Measurements from ENCODE around the gene NOS3. TPM values are rescaled to one million over a fixed set of nuclear protein-coding genes. Genes with fewer than 3 reads are reported as not detected.

The NOS3 gene
- total and polyA plus RNA-seq, 2 of the 13 experiments (the other 11 are each of a cell fraction or from before 2014, with no cell fraction given) = 3.7 to 7.5 TPM

DNA sequence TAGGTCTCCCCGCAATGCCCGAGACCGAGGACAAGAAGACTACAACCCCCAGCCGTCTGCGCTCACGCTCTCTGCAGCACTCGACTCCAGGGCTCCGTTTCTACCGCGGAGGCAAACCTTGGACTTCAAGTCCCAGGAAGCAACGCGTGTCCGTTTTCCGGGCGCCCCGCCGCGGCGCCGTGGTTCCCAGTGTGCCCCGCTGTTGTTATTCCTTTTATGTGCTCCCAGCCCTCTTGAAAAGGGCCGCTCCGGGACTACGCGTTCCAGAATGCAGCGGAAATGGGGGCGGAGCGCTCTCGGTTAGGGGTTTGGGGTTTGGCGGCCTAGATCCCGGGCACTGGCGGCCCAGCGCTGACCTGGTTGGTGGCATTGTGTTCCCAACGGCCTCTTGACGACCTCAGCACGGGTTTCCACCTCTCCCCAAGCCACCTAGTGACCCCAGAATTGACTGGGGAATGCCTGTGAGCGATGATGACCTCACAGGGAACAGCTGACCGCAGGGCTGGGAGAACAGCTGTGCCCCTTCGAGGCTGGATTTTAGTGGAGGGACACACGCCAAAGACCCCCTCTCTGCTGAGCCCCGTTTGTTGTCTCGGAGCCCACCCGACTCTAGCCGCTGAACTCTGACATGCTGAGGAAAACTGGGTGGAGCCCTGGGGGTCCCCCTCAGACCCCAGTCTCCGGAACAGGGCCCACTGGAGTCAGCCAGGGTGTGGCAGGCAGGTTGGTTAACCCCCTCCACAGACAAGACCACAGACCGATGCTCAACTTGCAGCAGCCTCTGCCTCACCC lies 67.4 kb downstream of the NOS3 start (continued):
- TF ChIP-seq ZBTB7A (CRISPR knock-in tag; IDR thresholded peaks at IDR 0.05) (0 out of 2 replicates have a peak, but pooled peaks have one; percentile 33), TOPORS (CRISPR knock-in tag; IDR thresholded peaks at IDR 0.05) (peak; percentile 32; the same call in 1 of the 2 replicates), SALL2 (CRISPR knock-in tag; IDR thresholded peaks at IDR 0.05) (peak; percentile 83), ZNF34 (CRISPR knock-in tag; IDR thresholded peaks at IDR 0.05; ENCODE audit: borderline replicate concordance) (no peak), POLR2A (IDR thresholded peaks at IDR 0.05; ENCODE audit: insufficient read depth in 1 of 2, low read depth in 2 of 2, low read length in 2 of 2) (peak in 1 of 2 experiments; percentile 76; a peak in 2 of 4 replicates), MXD4 (CRISPR knock-in tag; IDR thresholded peaks at IDR 0.05) (peak; percentile 48; the same call in 1 of the 2 replicates), RBFOX2 (IDR thresholded peaks at IDR 0.05; ENCODE audit: low read depth, low read length) (peak; percentile 67), HCFC1 (IDR thresholded peaks at IDR 0.05; ENCODE audit: low read depth, low read length) (peak; percentile 97), ZNF878 (CRISPR knock-in tag; IDR thresholded peaks at IDR 0.05) (peak; percentile 51), ZZZ3 (CRISPR knock-in tag; IDR thresholded peaks at IDR 0.05; ENCODE audit: borderline replicate concordance) (peak; percentile 43; the same call in 1 of the 2 replicates), ZNF567 (CRISPR knock-in tag; IDR thresholded peaks at IDR 0.05; ENCODE audit: borderline replicate concordance) (0 out of 2 replicates have a peak, but pooled peaks have one; percentile 23), ZNF768 (CRISPR knock-in tag; IDR thresholded peaks at IDR 0.05) (no peak; the same call in 1 of the 2 replicates), ELF4 (CRISPR knock-in tag; IDR thresholded peaks at IDR 0.05; ENCODE audit: borderline replicate concordance) (peak; percentile 41; the same call in 1 of the 2 replicates), ZNF776 (CRISPR knock-in tag; IDR thresholded peaks at IDR 0.05) (peak; percentile 35; the same call in 1 of the 2 replicates), GATA4 (IDR thresholded peaks at IDR 0.05; ENCODE audit: borderline replicate concordance, low read depth) (0 out of 2 replicates have a peak, but pooled peaks have one; percentile 21), ZFY (CRISPR knock-in tag; IDR thresholded peaks at IDR 0.05) (peak; percentile 95), SKI (IDR thresholded peaks at IDR 0.05; ENCODE audit: partially characterized antibody) (peak; percentile 36), SP1 (IDR thresholded peaks at IDR 0.05) (no peak), SP1 (CRISPR knock-in tag; IDR thresholded peaks at IDR 0.05) (peak; percentile 54; the same call in 1 of the 2 replicates), NCOR1 (IDR thresholded peaks at IDR 0.05; ENCODE audit: borderline replicate concordance, low read length) (peak; percentile 56; the same call in 1 of the 2 replicates), SIN3B (IDR thresholded peaks at IDR 0.05; ENCODE audit: low read length) (no peak)
- TF ChIP-seq, protein P1, sequence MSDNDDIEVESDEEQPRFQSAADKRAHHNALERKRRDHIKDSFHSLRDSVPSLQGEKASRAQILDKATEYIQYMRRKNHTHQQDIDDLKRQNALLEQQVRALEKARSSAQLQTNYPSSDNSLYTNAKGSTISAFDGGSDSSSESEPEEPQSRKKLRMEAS (IDR thresholded peaks at IDR 0.05) = peak; percentile 69
- TF ChIP-seq, protein P2, sequence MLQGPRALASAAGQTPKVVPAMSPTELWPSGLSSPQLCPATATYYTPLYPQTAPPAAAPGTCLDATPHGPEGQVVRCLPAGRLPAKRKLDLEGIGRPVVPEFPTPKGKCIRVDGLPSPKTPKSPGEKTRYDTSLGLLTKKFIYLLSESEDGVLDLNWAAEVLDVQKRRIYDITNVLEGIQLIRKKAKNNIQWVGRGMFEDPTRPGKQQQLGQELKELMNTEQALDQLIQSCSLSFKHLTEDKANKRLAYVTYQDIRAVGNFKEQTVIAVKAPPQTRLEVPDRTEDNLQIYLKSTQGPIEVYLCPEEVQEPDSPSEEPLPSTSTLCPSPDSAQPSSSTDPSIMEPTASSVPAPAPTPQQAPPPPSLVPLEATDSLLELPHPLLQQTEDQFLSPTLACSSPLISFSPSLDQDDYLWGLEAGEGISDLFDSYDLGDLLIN (CRISPR knock-in tag; IDR thresholded peaks at IDR 0.05; ENCODE audit: borderline replicate concordance) = peak; percentile 17; the same call in 1 of the 2 replicates
- TF ChIP-seq, protein P3, sequence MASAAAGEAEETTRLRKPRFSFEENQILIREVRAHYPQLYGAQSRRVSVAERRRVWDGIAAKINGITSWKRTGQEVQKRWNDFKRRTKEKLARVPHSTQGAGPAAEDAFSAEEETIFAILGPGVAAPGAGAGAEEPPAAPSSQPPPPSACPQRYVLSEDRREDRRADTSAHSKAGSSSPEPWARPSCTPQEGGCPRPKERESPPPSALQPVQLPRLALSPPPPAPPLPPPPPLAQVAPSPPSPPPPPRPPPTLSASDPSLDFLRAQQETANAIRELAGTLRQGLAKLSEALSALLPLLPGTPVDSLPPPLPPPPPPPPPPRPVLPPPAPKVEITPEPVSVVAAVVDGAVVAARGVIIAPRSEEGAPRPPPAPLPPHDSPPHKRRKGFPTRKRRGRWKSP (CRISPR knock-in tag; IDR thresholded peaks at IDR 0.05) = peak; percentile 68; the same call in 1 of the 2 replicates
- TF ChIP-seq, protein P4, sequence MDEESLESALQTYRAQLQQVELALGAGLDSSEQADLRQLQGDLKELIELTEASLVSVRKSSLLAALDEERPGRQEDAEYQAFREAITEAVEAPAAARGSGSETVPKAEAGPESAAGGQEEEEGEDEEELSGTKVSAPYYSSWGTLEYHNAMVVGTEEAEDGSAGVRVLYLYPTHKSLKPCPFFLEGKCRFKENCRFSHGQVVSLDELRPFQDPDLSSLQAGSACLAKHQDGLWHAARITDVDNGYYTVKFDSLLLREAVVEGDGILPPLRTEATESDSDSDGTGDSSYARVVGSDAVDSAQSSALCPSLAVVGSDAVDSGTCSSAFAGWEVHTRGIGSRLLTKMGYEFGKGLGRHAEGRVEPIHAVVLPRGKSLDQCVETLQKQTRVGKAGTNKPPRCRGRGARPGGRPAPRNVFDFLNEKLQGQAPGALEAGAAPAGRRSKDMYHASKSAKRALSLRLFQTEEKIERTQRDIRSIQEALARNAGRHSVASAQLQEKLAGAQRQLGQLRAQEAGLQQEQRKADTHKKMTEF (CRISPR knock-in tag; IDR thresholded peaks at IDR 0.05) = peak; percentile 60; the same call in 1 of the 2 replicates
- TF ChIP-seq, protein P5, sequence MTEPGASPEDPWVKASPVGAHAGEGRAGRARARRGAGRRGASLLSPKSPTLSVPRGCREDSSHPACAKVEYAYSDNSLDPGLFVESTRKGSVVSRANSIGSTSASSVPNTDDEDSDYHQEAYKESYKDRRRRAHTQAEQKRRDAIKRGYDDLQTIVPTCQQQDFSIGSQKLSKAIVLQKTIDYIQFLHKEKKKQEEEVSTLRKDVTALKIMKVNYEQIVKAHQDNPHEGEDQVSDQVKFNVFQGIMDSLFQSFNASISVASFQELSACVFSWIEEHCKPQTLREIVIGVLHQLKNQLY (CRISPR knock-in tag; IDR thresholded peaks at IDR 0.05) = no peak
